ENCODE results near the gene BCL11B.

Gene BCL11B

DNA sequence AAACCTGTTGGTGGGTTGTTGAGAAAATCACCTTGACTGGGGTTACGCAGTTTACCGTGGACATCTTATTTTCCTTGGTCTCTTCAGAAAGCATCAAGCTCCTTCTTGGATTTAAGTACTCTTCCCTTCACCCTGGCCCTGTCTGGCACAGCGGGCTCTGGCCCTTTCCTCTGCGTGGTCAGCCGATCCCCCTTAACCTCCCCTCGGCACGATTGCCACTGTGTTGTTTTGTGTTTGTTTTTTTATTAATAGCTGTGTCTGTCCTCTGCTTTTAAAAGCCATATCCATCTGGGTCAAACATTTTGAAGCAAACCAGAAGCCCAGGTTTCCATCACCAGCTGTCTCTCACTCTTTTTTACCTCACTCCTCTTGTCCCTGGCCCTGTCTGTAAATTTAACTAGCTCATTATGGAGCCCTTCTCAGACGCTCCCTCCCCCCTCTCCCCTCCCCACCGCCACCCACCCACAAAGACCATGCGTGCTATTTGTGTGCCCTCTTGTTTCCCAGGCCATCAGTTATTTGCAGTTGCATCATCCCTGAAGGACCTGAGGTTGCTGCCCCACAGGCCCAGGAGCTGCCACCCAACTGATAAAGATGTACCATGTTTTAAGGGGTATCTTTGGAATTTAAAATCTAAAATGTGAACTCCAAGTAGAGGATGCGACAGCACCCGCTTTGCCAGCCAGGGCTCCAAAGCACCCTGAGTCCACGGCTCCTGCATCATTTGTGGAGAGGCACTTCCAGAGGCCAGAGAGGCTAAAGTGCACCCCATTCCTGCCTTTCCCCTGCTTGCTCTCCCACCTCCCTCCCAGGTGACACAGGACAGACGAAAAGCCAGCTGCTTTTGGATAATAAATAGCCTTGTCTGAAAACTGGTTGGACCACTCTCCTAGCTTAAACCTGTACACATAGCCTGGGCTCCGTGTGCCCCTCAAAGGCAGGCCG is 3.9 kb downstream of the BCL11B start:
- no peak for DNase-seq (ENCODE audit: low spot score)

DNA sequence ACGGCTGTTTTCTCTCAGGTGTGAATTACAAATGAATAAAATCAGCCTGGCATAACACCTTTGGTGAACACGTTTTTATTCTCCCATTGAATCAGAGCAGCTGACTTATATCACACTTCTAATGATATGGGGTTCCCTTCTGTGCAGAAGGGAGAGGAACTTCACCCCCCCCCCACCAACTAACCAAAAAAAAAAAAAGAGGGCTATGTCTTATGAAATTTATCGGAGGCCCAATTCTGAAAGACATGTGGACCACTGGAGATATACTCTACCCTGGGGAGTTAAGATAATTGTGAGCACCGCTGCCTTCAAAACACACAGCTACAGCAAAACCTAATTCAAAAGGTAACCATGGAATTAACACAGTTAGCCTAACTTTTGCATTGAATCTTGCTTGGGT is 4.6 kb downstream of the BCL11B start:
- DNase-seq (ENCODE audit: low spot score), result no peak

GRCh38 chr14:99266181-99267178 is 5.5 kb downstream of the BCL11B start:
- peak; percentile 71 for DNase-seq (ENCODE audit: low spot score)

GRCh38 chr14:99265571-99265970 is 6.4 kb downstream of the BCL11B start:
- no peak for DNase-seq (ENCODE audit: low spot score)

GRCh38 chr14:99264691-99265450 is 7.1 kb downstream of the BCL11B start:
- DNase-seq (ENCODE audit: low spot score), result no peak

- DNase-seq (ENCODE audit: low spot score), result no peak
Measured at GRCh38 chr14:99263564-99264330, 8.2 kb downstream of the BCL11B start.

GRCh38 chr14:99262977-99263448 is 9.0 kb downstream of the BCL11B start:
- DNase-seq (ENCODE audit: low spot score), result no peak

- DNase-seq (ENCODE audit: low spot score), result no peak
Measured at GRCh38 chr14:99261912-99262787, 9.8 kb downstream of the BCL11B start.

- DNase-seq (ENCODE audit: low spot score), result no peak
Measured at GRCh38 chr14:99260587-99261551, 11.1 kb downstream of the BCL11B start.

- DNase-seq (ENCODE audit: low spot score), result no peak
Measured at GRCh38 chr14:99260116-99260515, 11.9 kb downstream of the BCL11B start.

DNA sequence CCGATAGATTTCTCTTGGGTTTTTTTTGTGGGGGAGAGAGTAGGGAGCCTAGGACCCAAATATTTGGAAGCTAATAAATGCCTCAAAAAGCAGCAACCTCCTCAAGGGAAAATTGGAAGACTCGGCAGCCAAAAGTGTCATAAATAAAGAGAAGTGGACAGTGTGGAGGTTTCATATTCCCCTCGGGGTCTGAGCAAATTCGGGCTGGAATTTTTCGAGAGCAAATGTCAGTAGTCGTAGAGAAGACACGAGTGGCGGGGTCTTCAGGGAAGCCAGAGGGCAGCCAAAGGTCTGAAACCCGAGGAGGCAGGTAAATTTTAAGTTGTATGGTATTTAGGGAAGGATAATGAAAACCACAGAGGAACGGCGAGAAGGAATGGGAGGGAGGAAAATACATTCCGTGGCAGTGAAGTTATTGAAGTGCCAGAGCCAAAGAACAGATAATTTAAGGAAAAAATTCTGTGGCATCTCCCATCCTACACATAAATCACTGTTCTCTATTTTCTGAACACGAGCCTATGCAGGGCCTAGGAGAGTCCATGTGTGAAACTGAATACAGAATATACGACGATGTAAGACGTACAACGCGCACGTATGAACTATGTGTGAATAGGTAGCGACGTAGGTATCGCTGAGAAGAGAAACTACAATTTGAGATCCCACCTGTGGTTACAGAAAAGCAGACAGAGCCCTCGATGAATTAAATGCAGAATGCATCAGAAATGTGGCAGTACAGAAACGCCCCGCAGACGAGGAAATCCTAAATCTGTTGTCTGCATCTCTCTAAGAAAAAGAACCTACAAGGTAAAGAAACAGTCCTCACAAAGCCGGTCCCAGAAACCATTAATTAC is 12.9 kb downstream of the BCL11B start:
- no peak for DNase-seq (ENCODE audit: low spot score)

DNA sequence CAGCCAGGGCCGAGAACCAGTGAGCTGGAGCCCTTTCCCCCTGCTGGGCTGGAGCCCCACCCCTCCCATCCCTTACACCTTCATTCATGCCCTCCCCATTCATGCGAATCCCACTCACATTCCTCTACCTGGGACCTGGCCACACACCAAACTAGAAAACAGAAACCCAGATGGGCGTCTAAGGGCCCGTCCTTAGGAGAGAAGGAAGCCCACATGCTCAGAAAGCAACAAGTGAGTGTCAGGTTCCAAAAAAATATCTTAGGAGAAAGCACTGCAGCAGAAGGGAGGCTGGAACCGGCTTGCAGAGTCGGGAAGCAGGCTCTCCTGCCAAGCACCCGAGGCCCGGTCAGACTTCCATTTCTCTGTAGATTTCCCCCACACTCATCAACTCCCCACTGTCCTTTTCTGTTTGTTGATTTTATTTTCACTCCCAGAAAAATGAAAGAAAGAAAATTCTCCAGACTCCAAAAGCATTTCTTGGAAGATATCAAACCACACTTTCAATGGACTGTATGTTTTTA is 13.6 kb downstream of the BCL11B start:
- DNase-seq (ENCODE audit: low spot score), result no peak

GRCh38 chr14:99257673-99258221 is 14.2 kb downstream of the BCL11B start:
- DNase-seq (ENCODE audit: low spot score), result no peak

DNA sequence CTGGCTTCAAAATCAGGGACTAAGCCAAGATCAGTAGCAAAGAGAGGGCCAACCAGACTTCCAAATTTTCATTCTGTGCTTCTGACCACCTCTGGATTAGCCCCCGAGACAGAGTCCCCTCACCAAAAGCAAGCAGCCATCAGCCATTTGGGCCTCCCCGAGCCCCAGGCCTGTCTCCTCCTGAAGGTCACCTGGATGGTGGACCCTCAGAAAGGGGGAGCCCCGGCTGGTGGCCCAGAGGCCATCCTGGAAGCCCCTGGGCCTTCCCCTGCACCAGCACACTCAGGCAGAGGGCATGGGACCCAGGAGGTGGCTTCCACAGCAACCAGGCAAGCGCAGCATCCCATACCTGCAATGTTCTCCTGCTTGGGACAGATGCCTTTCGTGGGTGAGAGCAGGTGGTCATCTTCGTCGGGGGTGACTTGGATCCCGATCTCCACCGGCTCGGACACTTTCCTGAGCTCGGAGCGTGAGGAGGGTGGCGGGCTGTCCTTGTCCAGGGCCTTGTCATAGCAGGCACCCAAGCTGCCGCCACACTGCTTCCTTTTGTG is 14.8 kb downstream of the BCL11B start:
- no peak for DNase-seq (ENCODE audit: low spot score)

- no peak for DNase-seq (ENCODE audit: low spot score)
Measured at GRCh38 chr14:99256483-99256874, 15.5 kb downstream of the BCL11B start.

DNA sequence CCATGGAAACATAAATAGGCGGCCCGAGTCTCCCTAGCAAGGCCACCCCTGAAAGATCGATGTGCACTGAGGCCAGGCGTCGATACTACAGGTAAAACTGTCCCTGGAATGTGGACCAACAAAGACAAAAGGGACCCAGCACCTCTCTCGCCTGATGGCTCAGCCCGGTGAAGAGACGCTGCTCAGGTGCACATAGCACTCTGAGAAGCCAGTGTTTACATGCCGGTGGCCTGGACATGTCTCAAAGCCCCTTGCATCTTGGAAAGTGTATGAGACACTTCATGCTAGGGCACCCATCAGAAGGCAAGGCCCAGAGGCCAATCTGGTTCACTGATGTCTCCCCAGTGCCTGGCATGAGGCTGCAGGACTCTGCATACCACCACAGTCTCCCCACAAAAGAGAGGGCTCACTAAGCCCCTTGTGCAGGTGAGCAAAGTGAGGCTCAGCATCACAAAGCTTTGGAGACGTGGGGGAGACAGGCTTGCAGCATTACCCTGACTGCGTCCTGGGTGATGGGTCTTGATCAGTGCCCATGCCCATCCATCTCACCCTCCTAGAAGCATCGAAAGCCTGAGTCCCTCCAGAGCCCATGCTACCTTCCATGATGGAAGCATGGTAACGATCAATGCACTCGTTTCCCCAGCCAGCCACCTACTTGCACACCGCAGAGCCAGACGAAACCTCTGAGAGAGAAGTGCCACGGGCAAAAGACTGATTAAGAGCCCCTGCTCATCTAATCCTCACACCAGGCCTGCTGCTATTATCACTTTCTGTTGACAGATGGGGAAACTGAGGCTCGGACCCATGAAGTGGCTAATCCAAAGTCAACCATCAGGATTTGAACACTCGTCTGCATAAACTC is 16.1 kb downstream of the BCL11B start:
- DNase-seq (ENCODE audit: low spot score), result no peak

All from HuH-7.5 (cell line).